Activated effector memory CD4-positive, alpha-beta T cell treated with Interleukin-2 at 50 U/mL for 16 hours (primary cell): Measurements from ENCODE around the gene ZNF821.
"Not testable (repeated sequence)": the region's sequence is repeated elsewhere in the genome, so short reads cannot be mapped to it uniquely, and the experiment has no call there.

ENCODE experiments used
- DNase-seq: peaks from one replicate; pipeline ENCODE4 v3.0.0-alpha.2; 2020

Gene ZNF821, protein sequence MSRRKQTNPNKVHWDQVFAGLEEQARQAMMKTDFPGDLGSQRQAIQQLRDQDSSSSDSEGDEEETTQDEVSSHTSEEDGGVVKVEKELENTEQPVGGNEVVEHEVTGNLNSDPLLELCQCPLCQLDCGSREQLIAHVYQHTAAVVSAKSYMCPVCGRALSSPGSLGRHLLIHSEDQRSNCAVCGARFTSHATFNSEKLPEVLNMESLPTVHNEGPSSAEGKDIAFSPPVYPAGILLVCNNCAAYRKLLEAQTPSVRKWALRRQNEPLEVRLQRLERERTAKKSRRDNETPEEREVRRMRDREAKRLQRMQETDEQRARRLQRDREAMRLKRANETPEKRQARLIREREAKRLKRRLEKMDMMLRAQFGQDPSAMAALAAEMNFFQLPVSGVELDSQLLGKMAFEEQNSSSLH

DNA sequence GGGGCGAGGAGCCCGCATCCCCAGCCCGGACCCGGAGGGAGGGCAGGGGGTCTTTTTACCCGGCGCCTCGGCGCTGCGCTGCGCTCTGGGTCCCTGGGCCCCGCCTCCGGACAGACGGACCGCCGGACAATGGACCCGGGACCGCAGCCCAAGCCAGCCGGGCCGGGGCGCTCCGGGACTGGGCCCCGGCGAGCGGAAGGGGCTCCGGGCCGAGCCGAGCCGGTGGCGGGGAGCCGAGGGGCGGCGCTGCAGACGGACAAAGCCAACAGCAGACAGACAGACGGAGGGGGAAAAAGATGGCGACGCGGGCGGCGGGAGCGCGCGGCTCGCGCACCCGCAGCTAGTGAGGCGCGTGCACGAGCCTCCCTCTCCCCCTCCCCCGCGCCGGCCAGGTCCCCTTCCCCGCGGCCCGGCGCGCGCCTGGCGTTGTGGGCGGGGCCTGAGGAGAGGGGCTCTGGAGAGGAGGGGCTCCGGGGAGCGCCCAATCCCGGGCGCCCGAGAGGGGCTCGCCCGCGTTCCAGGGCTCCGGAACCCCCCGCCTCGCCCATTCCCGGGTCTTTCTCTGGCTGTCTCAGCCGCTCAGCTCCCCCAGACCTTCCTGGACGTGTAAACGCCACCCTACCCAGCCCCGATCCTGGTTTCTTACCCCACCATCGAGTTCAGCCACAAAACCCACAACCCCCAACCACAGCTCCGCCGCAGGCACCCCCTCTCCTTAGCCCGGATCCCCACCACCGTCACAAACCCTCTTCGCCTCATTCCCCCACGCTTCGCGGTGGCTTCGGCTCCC, at the start of gene ZNF821:
ZNF821 (minus strand) TSS at position 334 of the 790 bp plus-strand sequence. CDS start 4,236 bp downstream, outside the sequence.
- DNase-seq, result peak; percentile 60

DNA sequence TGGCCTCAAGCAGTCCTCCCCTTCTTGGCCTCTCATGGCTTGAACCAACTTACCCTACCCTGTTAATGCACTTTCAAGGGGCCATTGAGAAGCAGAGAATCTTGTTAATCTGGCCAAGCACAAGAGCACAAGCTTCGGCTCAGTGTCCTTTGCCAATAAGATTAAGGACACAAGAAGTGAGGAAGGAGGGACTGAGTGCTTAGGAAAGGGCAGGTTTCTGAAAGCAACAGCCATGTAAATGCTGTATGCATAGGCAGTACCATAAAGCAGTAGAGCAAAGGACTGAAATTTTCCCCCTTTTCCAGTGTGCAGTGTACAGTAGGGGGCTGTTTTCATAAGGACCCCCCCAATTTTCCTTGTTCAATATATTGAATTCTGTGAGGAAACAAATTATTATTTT, 49.0 kb upstream of the ZNF821 start:
- DNase-seq, result no peak

DNA sequence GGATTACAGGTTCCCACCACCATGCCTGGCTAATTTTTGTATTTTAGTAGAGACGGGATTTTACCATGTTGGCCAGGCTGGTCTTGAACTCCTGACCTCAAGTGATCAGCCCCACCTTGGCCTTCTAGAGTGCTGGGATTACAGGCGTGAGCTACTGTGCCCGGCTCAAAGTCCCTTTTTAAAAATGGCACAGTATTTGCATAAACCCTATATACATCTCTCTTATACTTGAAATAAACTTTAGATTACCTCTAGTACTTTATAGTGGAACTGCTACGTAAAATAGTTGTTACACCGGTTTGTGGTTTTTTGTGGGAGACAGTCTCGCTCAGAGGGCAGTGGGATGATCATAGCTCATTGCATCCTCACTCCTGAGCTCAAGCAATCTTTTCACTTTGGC, 47.6 kb upstream of the ZNF821 start:
- DNase-seq, result no peak

DNA sequence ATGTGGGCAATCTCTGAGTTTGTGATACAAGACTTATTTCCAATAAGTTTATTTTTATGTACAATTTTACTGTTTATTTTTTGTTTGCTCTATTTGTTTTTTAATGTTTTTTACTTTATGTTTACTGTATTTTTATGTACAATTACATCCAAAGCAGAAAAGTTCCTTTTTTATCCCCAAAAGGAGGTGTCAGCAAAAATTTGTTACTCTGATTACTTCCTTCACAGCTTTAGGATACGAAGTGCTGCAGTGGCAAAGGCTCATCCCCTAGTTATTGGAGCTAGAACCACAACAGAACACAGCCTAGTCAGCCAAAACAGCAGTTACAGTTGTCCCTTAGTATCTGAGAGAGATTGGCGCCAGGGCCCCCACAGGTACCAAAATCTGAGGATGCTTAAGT, 47.0 kb upstream of the ZNF821 start:
- DNase-seq, result no peak

DNA sequence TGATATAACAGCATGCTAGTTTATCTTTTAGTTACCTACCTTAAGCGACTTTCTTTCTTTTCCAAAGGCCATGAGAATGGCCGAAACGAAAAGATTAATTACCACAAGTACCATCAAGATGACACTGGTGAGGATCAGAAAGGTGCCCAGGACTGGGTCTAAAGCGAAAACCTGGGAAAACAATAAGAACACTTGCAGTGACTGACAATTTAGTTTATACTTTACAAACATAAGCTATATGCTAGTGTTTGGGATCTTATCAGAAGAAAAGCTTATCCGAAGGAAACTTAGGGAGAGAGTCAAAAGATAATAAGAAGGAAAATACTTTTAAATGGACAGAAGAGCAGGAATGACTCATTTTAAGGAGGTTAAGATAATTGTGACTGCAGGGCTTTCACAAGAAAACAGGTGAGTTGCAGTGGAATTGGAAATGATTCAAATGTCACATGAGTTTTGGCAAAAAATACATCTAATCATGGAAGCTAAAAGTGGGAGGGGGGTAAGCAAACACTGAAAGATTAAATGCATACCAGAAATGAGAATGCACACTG, 46.1 kb upstream of the ZNF821 start:
- DNase-seq, result no peak

DNA sequence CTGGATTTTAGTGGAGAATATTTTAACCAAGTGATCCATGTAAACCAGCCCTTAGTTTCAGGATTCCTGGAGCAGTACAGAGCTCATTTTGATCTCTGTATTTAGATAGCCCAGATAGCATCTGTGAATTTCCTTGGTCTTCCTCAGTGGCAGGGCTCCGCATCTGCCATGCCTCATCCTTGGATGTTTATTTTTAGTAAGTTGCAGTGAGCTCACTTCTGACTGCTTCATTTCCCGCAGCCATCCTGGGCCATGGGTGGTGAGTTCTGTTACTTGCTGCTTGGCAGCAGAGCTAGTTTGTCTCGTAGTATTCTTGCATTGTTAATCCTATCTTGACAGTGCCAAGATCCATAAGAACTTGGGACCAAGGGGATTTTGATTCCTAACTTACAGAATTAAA, 45.1 kb upstream of the ZNF821 start:
- no peak for DNase-seq

DNA sequence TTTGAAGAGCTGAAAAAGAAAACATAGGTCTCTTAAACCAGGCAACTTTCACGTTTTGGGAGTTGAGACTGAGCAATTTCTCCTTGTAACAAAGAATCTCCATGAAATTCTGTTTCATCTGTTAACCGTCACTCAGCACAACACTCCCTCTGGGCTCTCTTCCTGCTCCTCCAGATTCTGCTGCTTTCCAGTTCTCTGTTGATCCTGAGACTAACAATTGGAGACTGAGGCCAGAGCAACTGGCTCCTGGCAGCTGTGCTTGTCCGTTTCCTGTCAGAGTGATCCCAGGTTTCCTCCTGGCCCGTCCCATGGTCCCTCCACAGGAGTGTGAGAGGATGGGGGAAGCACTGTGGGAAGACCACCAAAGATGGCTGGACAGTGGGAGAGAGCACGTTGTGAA, 43.8 kb upstream of the ZNF821 start:
- no peak for DNase-seq

DNA sequence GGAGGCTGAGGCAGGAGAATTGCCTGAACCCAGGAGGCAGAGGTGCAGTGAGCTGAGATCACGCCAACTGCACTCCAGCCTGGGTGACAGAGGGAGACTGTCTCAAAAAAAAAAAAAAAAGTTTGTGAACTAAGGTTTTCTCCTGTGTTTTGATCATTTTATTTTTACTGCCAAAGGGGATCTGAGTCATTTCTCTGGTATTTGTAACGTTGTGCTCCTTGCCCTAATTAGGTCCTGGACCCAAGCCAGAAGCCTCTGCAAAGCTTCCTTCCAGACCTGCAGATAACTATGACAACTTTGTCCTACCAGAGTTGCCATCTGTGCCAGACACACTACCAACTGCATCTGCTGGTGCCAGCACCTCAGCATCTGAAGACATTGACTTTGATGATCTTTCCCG, 43.4 kb upstream of the ZNF821 start:
- DNase-seq, result no peak

DNA sequence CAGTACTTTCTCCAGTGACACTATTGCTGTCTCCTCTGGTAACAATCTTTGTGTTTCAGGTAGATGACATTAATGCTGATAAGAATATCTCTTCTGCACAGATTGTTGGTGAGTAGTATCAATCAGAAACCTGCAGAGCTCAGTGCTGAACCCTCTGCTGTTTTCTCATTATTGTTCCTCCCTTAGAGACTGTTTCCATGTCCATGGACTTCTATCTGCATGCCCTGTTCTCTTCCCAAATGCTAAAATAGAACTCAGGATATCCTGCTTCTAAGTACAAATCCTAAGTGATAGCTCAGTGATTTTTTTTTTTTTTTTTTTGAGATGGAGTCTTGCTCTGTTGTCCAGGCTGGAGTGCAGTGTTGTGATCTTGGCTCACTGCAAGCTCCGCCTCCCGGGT, 40.7 kb upstream of the ZNF821 start:
- no peak for DNase-seq

DNA sequence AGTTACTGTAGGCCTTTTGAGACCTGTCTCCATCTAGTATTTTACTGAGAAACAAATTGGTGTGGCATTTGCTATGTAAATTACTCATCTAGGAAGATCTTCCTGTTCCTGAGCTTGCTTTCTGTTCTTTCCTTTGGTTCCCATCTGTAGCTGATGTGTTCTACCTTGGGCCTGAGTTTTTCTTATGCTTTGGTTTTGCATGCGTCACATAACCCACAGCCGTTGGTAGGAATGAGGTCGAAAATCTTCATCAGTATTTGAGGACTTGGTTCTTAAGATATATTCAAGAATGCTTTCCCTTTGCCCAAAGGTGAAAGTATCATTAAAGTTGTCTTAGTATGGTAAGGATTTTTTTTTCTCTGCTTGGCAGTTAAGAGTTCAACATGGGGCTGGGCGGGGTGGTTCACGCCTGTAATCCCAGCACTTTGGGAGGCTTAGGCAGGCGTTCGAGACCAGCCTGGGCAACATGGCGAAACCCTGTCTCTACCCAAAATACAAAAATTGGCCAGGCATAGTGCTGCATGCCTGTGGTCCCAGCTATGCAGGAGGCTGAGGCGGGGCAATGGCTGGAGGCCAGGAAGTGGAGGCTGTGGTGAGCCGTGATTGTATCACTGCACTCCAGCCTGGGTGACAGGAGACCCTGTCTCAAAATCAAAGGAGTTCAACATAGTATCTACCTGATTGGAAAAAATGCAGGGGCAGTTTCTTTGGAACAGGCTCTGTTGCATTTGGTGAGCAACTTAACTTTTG, 40.1 kb upstream of the ZNF821 start:
- no peak for DNase-seq

DNA sequence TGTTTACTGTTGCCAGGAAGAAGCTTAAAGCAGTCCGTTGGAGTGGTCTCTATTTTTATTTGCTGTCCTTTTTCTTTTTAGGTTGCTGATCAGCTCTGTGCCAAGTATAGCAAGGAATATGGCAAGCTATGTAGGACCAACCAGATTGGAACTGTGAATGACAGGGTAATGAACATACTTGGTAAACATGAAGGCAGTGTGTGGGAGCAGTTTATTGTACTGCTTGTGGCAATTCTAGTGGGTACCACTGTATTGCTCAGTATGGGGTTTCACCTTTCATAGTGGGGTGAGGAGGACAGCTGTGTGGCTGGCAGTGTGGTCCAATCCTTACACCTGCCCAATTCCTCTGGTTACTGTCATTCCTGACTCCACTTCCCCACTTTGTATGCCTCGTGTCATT, 36.7 kb upstream of the ZNF821 start:
- DNase-seq, result no peak

DNA sequence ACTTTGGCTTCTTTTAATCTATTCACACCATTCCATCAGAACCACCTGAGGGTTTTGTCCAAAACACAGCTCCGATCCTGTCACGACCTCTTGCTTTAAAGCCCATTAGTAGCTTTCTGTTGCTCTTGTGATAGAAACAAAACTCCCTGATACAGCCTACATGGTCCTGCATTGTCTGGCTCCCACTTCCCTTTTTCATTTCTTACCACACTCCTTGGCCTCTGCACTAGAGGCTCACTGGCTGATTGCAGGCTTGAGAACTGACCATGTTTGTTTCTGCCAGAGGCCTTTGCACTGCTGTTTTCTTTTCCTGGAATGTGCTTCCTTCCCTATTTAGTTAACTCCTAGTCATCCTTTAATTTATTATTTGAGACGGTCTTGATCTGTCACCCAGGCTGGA, 35.1 kb upstream of the ZNF821 start:
- no peak for DNase-seq

DNA sequence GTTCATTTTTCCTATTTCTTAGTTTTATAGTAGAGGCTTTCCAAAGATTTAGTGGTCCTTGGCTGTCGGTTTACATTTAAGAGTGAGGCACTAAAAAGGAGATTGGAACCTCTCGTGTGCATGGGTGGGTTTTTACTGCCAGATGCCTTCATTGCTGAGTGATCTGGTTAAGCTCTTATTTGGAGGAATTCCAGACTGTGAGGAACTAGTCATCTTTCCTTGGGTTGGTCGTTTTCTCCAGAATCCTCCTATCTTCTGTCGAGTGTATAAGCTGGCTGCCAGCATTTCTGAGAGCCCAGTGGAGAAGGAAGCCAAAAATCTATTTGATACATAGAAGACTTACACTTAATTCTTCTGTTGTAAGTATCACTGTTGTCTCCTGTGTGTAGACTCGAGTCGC, 33.9 kb upstream of the ZNF821 start:
- no peak for DNase-seq

DNA sequence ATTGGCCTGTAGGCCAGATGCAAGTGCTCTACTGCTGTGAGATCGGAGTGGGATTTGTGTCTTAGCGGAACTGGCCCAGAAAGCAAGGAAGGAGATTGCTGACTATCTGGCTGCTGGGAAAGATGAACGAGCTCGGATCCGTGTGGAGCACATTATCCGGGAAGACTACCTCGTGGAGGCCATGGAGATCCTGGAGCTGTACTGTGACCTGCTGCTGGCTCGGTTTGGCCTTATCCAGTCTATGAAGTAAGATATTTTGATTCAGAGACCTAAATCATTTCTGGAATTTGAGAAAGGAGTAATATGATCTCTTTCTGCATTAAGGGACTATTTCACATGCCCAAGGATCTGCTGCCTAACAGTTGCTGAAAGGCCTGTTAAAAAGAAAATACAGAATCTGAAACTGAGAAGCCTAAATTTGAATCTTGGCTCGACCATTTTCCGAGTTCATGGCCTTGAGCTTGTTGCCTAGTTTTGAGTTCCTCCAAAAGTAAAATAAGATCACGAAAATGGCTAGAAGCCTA, 32.5 kb upstream of the ZNF821 start:
- no peak for DNase-seq

DNA sequence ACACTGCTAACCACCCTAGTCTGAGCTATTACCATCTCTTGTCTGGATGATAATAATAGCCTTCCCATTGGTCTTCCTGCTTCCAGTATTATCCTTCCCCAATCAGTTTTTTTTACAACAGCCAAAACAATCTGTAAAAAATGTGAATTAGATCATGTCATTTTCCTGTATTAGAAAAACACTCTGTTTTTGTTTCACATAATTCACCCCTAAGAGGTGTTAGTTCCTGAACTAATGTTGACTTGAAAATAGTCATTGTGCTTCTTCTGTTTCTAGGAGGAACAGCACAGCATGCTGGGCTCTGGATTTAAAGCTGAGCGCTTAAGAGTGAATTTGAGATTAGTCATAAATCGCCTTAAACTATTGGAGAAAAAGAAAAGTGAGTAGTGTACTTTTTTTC, 31.4 kb upstream of the ZNF821 start:
- DNase-seq, result no peak

DNA sequence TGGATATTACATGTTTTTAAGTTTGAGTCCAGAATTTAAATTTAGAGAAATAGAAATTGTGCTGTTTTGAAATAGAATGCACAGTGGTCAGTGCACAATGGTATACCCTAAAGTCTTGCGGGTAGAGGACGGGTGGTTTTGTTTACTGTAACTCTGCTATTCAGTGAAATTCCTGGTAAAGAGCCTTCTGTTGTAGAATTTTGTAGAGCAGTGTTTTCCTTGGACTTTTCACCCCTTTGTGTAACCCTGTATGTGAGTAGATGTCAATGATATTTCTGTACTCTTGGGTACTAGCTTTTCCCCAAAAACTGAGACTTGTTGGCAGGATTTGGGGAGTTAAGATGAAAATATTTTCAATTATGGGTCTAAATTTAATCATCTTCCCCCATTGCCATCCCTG, 30.8 kb upstream of the ZNF821 start:
- no peak for DNase-seq

DNA sequence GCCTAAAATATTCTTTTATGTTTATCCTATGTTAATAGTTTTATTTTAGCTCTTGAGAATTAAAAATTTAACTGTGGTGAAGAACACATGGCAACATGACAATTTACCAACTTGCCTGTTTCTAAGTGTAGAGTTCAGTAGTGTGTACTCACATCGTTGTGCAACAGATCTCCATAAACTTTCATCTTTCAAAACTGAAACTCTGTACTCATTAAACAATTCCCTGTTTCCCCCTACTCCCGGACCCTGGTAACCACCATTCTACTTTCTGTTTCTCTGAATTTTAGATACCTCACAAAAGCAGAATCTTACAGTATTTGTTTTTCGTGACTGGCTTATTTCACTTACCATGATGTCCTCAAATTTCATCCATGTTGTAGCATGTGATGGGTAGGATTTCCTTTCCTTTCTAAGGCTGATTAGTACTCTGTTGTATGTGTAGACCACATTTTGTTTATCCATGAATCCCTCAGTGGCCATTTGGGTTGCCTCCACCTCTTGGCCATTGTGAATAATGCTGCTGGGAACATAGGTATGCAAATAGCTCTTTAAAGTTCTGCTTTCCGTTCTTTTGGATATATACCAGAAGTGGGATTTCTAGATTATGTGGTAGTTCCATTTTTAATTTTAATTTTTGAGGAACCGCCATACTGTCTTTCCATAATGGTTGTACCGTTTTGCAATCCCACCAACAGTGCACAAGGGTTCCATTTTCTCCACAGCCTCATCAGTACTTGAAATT, 28.7 kb upstream of the ZNF821 start:
- DNase-seq, result no peak

DNA sequence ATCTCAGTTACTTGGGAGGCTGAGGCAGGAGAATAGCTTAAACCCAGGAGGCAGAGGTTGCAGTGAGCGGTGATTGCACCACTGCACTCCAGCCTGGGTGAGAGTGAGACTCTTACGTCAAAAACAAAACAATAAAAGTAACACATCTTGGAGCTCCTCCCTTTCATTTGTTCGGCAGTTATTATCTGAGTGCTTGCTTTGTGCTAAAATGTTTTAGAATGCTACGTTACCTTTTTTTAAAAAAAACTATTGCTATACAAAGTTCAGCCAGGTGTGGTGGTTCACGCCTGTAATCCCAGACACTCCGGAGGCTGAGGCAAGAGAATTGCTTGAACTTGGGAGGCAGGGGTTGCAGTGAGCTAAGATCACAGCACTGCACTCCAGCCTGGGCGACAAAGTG, 27.1 kb upstream of the ZNF821 start:
- DNase-seq, result no peak

DNA sequence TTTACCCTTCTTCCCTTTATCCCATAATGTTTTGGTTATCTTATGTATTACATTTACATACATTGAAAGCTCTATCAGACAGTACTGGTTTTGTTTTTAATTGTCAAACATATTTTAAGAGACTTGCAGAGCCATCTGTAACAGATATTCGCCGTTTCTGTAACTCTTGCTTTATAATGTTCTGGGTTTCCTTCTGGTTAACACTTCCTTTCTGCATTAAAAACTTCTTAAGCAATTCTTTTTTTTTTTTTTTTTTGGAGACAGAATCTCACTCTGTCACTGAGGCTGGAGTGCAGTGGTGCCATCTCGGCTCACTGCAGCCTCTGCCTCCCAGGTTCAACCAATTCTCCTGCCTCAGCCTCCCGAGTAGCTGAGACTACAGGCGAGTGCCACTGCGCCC, 21.8 kb upstream of the ZNF821 start:
- DNase-seq, result not testable (repeated sequence)

DNA sequence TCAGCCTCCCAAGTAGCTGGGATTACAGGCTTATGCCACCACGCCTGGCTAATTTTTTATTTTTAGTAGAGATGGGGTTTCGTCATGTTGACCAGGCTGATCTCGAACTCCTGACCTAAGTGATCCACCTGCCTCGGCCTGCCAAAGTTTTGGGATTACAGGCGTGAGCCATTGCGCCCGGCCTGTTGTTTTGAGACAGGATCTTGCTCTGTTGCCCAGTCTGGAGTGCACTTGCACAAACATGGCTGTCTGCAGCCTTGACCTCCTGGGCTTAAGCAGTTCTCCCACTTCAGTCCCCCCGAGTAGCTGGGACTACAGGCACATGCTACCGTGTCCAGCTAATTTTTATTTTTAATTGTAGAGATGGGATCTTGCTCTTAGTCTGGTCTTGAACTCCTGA, 20.3 kb upstream of the ZNF821 start:
- DNase-seq, result no peak

DNA sequence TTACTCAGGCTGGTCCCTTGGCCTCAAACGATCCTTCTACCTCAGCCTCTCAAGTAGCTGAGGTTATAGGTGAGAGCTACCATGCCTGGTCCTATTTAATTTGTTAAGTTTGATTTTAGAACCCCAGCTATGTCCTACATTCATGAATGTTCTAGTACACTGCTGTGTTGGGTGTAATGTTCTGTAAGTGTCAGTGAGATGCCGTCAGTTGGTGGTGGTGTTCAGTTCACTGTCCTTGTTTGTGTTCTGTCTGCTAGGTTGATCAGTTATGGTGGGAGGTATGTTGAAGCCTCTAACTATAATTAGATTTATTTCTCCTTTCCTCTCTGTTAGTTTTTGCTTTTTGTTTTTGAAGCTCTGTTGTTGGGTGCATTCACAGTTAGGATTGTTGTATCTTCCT, 19.6 kb upstream of the ZNF821 start:
- DNase-seq, result no peak

DNA sequence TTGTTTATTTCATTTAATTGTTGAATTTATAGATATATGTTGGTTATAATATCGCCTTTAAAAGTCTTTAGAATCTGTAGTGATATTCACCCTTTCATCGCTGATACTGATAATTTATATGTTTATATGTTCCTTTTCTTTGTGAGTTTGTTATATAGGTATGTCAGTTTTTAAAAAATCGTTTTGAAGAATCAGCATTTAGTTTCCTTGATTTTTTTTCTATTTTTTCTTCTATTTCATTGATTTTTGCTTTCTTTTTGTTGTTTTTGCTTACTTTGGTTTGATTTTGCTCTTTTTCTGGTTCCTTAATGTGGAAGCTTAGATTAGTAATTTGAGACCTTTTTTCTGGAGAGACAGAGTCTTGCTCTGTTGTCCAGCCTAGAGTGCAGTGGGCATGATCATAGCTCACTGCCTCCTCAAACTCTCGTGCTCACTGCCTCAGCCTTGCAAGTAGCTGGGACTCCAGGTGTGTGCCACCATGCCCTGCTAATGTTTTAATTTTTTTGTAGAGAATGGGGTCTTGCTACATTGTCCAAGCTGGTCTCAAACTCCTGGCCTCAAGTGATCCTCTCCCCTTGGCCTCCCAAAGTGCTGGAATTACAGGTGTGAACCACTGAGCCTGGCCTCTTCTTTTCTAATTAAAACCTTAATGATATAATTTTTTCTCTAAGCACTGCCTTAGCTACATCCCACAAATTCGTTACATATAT, 18.8 kb upstream of the ZNF821 start:
- no peak for DNase-seq
